ENCODE data around the gene EZR.

GRCh38 chr6:158717341-158718330 lies 101.5 kb downstream of the EZR start:
- no peak for TF ChIP-seq EZH2 (IDR thresholded peaks at IDR 0.05; ENCODE audit: insufficient read depth, low read length)
- TF ChIP-seq CTCF (IDR thresholded peaks at IDR 0.05; ENCODE audit: insufficient read depth, low read depth, low read length), result no peak
